Measurements from ENCODE around the gene GCGR. TPM values are rescaled to one million over a fixed set of nuclear protein-coding genes. Genes with fewer than 3 reads are reported as not detected.

Gene GCGR
- total RNA-seq, 3 donors from 2014 or later (not counting 1 experiment from before 2014, with no cell fraction given): not detected

GRCh38 chr17:81831957-81832607 lies 28.1 kb downstream of the GCGR start:
- ATAC-seq (peak; percentile 55 to 79 (median 61)), DNase-seq (peak; percentile 41 to 75)
- no peak for TF ChIP-seq CTCF (IDR thresholded peaks at IDR 0.05)
- peaks cover 26% of the 10 kb centered on the region for H3K4me1 ChIP-seq (ENCODE audit: control insufficient read depth, insufficient read depth, low read length)
- Mint-ChIP-seq H3K9me3 (no peaks in the 10 kb centered on the region), H3K27me3 (ENCODE audit: low read depth in 2 of 2) (no peaks in the 10 kb centered on the region), H3K36me3 (no peaks in the 10 kb centered on the region), H3K27ac (peak overlapping the region; percentile 94), H3K4me3 (peak overlapping the region; percentile 96), H3K4me1 (peaks cover 19 to 27% of the 10 kb centered on the region in 2 donors)
- no peaks in the 10 kb centered on the region for H3K36me3 ChIP-seq (ENCODE audit: control insufficient read depth, insufficient read depth, low read length)
- H3K9me3 ChIP-seq (ENCODE audit: control insufficient read depth, insufficient read depth, low read length): no peaks in the 10 kb centered on the region
- peak overlapping the region; percentile 62 for H3K4me3 ChIP-seq (ENCODE audit: low read length)
- no peaks in the 10 kb centered on the region for H3K27me3 ChIP-seq (ENCODE audit: control insufficient read depth, insufficient read depth, low read length)
- intact Hi-C loops (cut with micrococcal nuclease): loop anchor here (2.0 kb wide), 1 partner anchor 29 kb away; the partner anchor contains the start of gene P4HB
- peak overlapping the region; percentile 71 for H3K27ac ChIP-seq (ENCODE audit: low read length)
- 13% methylated on average over 18 of the region's 18 CpGs for WGBS (ENCODE audit: insufficient coverage)

- no peaks in the 10 kb centered on the region for H3K27me3 Mint-ChIP-seq (ENCODE audit: low read depth in 2 of 2)
Observed at GRCh38 chr17:81832608-81833159, 28.7 kb downstream of the GCGR start.

GRCh38 chr17:81833160-81833920 lies 29.4 kb downstream of the GCGR start, which contains the start of gene MCRIP1:
TSS of gene MCRIP1 (minus strand) at chr17:81833291. CDS start at chr17:81824506, 8,785 bp downstream.
- H3K4me1 ChIP-seq (ENCODE audit: control insufficient read depth, insufficient read depth, low read length): peaks cover 26% of the 10 kb centered on the region
- intact Hi-C loops (cut with micrococcal nuclease): loop anchor here (2.0 kb wide), 1 partner anchor 27 kb away; the partner anchor contains the start of gene P4HB
- no peaks in the 10 kb centered on the region for H3K9me3 ChIP-seq (ENCODE audit: control insufficient read depth, insufficient read depth, low read length)
- H3K9me3 Mint-ChIP-seq: no peaks in the 10 kb centered on the region
- H3K4me3 Mint-ChIP-seq: peak within 1 kb of the TSS; percentile 96
- peak within 1 kb of the TSS; percentile 93 for H3K27ac ChIP-seq (ENCODE audit: low read length)
- DNase-seq: peak; percentile 94 to 97
- H3K4me1 Mint-ChIP-seq: peaks cover 17 to 25% of the 10 kb centered on the region in 2 donors
- TF ChIP-seq CTCF (IDR thresholded peaks at IDR 0.05): no peak
- no peaks in the 10 kb centered on the region for H3K36me3 ChIP-seq (ENCODE audit: control insufficient read depth, insufficient read depth, low read length)
- 2% methylated on average over 76 of the region's 76 CpGs for WGBS (ENCODE audit: insufficient coverage)
- H3K27me3 Mint-ChIP-seq (ENCODE audit: low read depth in 2 of 2): no peaks in the 10 kb centered on the region
- no peaks in the 10 kb centered on the region for H3K36me3 Mint-ChIP-seq
- H3K27me3 ChIP-seq (ENCODE audit: control insufficient read depth, insufficient read depth, low read length): no peaks in the 10 kb centered on the region
- H3K27ac Mint-ChIP-seq: peak within 1 kb of the TSS; percentile 94
- peak; percentile 82 to 86 (median 85) for ATAC-seq
- peak within 1 kb of the TSS; percentile 71 for H3K4me3 ChIP-seq (ENCODE audit: low read length)

More at GRCh38 chr17:81832608-81833159, 28.7 kb downstream of the GCGR start:
- under 1% methylated on average over 65 of the region's 65 CpGs for WGBS (ENCODE audit: insufficient coverage)
- intact Hi-C loops (cut with micrococcal nuclease): loop anchor here (2.0 kb wide), 1 partner anchor 28 kb away; the partner anchor contains the start of gene P4HB
- Mint-ChIP-seq H3K9me3 (no peaks in the 10 kb centered on the region), H3K27ac (peak overlapping the region; percentile 94), H3K4me1 (peaks cover 19 to 27% of the 10 kb centered on the region in 2 donors), H3K4me3 (peak overlapping the region; percentile 96), H3K36me3 (no peaks in the 10 kb centered on the region)
- ATAC-seq: peak; percentile 24 to 39 (median 35)
- peak overlapping the region; percentile 62 for H3K4me3 ChIP-seq (ENCODE audit: low read length)
- peak; percentile 36 to 51 for DNase-seq
- peak overlapping the region; percentile 71 for H3K27ac ChIP-seq (ENCODE audit: low read length)
- H3K4me1 ChIP-seq (ENCODE audit: control insufficient read depth, insufficient read depth, low read length): peaks cover 26% of the 10 kb centered on the region
- TF ChIP-seq CTCF (IDR thresholded peaks at IDR 0.05): no peak
- H3K36me3 ChIP-seq (ENCODE audit: control insufficient read depth, insufficient read depth, low read length): no peaks in the 10 kb centered on the region
- no peaks in the 10 kb centered on the region for H3K27me3 ChIP-seq (ENCODE audit: control insufficient read depth, insufficient read depth, low read length)
- no peaks in the 10 kb centered on the region for H3K9me3 ChIP-seq (ENCODE audit: control insufficient read depth, insufficient read depth, low read length)
